Ascending aorta (tissue), 2 donors: ENCODE data around the gene TAS2R39. TPM values are rescaled to one million over a fixed set of nuclear protein-coding genes. Genes with fewer than 3 reads are reported as not detected.
"Not testable (repeated sequence)": the region's sequence is repeated elsewhere in the genome, so short reads cannot be mapped to it uniquely, and the experiment has no call there.

Source experiments
- DNase-seq, 2 donors: peaks; one replicate each; pipeline ENCODE4 v3.0.0-alpha.2; 2019; ENCODE audit warnings: low spot score in 2 of 2
- H3K27ac ChIP-seq, 2 donors: fragments of 200-600 bp; sonication (generic); one replicate each; pipeline ENCODE4 v1.5.1; 2016 to 2017; ENCODE audit warnings: mild to moderate bottlenecking in 1 of 2
- H3K27me3 ChIP-seq: fragments of 200-600 bp; sonication (generic); one replicate; pipeline ENCODE4 v1.5.1; 2017
- H3K36me3 ChIP-seq, 2 donors: fragments of 200-600 bp; sonication (generic); one replicate each; pipeline ENCODE4 v1.5.1; 2016
- H3K4me1 ChIP-seq, 2 donors: fragments of 200-600 bp; sonication (generic); one replicate each; pipeline ENCODE4 v1.5.1; 2016 to 2017; ENCODE audit warnings: mild to moderate bottlenecking in 1 of 2
- H3K4me3 ChIP-seq, 2 donors: fragments of 200-600 bp; sonication (generic); one replicate each; pipeline ENCODE4 v1.5.1; 2016 to 2017; ENCODE audit warnings: mild to moderate bottlenecking in 1 of 2
- H3K9me3 ChIP-seq, 2 donors: fragments of 200-600 bp; sonication (generic); one replicate each; pipeline ENCODE4 v1.5.1; 2016
- intact Hi-C: fragments of 100-400 bp; cut with DNase I; formaldehyde crosslinking; loops from one replicate; pipeline ENCODE4 v1.15.1; 2023
- total RNA-seq: library from RNA; depleted of rRNA; stranded (reverse); fragments of >200 nt; gene quantifications from one replicate; pipeline ENCODE4 v1.1.0, GENCODE V29; 2016
- TF ChIP-seq, protein P1 (sequence below), 3 experiments: fragments of 200-600 bp in 2 of 3; fragments of 450-650 bp in 1 of 3; sonication (generic) in 2 of 3; IDR thresholded peaks; one replicate each; pipeline ENCODE4 v1.5.1; 2016 to 2019; ENCODE audit warnings: antibody characterized with exemption in 3 of 3, mild to moderate bottlenecking in 1 of 3, moderate library complexity in 1 of 3

TAS2R39 gene
- total RNA-seq, 1 donor from 2014 or later, result not detected

GRCh38 chr7:143172354-143172753 is 10.9 kb upstream of the TAS2R39 start:
- Histone ChIP-seq H3K4me1 (no peaks in the 10 kb centered on the region), H3K27me3 (no peaks in the 10 kb centered on the region), H3K4me3 (no peak overlapping the region), H3K36me3 (no peaks in the 10 kb centered on the region), H3K9me3 (peaks cover 0 to 7% of the 10 kb centered on the region in 2 donors), H3K27ac (no peak overlapping the region)
- TF ChIP-seq, protein P1, sequence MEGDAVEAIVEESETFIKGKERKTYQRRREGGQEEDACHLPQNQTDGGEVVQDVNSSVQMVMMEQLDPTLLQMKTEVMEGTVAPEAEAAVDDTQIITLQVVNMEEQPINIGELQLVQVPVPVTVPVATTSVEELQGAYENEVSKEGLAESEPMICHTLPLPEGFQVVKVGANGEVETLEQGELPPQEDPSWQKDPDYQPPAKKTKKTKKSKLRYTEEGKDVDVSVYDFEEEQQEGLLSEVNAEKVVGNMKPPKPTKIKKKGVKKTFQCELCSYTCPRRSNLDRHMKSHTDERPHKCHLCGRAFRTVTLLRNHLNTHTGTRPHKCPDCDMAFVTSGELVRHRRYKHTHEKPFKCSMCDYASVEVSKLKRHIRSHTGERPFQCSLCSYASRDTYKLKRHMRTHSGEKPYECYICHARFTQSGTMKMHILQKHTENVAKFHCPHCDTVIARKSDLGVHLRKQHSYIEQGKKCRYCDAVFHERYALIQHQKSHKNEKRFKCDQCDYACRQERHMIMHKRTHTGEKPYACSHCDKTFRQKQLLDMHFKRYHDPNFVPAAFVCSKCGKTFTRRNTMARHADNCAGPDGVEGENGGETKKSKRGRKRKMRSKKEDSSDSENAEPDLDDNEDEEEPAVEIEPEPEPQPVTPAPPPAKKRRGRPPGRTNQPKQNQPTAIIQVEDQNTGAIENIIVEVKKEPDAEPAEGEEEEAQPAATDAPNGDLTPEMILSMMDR (IDR thresholded peaks at IDR 0.05), result no peak
- DNase-seq, result no peak
- intact Hi-C loops, result no loop called here

DNA sequence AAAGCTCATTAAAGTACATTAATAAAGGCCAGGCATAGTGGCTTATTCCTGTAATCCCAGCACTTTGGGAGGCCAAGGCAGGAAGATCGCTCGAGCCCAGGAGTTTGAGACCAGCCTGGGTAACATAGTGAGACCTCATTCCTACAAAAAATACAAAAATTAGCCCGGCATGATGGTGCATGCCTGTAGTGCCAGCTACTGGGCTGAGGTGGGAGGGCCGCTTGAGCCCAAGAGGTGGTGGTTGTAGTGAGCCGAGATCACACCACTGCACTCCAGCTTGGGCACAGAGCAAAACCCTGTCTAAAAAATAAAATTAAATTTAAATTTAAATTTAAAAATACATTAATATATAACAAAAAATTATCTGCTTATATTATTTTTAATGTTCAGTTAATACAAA is 7.1 kb upstream of the TAS2R39 start:
- intact Hi-C loops, result no loop called here
- TF ChIP-seq, protein P1 (IDR thresholded peaks at IDR 0.05), result no peak
- DNase-seq, result no peak
- H3K9me3 ChIP-seq, result peaks cover 0 to 20% of the 10 kb centered on the region in 2 donors
- H3K4me1 ChIP-seq, result no peaks in the 10 kb centered on the region
- H3K4me3 ChIP-seq, result no peak overlapping the region
- no peaks in the 10 kb centered on the region for H3K36me3 ChIP-seq
- no peaks in the 10 kb centered on the region for H3K27me3 ChIP-seq
- no peak overlapping the region for H3K27ac ChIP-seq

DNA sequence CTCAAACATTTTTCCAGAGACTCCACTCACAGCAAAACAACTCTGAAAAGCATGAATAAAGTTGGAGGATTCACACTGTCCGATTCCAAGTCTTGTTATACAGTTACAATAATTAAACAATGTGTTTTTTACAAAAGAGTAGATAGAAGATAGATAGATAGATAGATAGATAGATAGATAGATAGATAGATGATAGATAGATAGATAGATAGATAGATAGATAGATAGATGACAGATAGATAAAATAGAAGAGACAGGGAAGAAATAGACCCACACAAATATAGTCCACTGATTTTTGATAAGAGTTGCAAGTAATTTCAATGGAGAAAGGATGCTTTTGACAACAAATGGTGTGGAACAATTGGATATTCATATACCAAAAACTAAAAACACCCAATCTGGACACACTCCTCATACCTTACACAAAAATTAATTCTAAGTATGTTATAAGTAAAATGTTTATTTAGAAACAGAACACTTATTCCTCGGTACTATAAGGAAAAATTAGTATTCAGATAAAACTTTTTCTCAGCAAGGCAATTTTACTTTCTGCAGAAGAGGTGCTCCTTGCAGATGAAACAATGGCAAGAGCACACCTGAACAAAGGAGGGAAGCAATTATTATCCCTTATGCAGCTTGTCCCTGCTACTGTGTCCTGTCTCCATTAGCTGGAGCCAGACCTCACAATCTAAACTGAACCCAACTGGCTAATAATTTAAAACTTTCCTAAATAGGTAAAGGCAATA is 5.7 kb upstream of the TAS2R39 start:
- TF ChIP-seq, protein P1 (IDR thresholded peaks at IDR 0.05), result no peak
- Histone ChIP-seq H3K36me3 (no peaks in the 10 kb centered on the region), H3K27ac (no peak overlapping the region), H3K4me3 (no peak overlapping the region), H3K9me3 (peaks cover 0 to 20% of the 10 kb centered on the region in 2 donors), H3K4me1 (no peaks in the 10 kb centered on the region), H3K27me3 (no peaks in the 10 kb centered on the region)
- intact Hi-C loops, result no loop called here
- no peak for DNase-seq

- peaks cover 0 to 20% of the 10 kb centered on the region in 2 donors for H3K9me3 ChIP-seq
- H3K27me3 ChIP-seq, intact Hi-C loops, H3K4me3 ChIP-seq, H3K27ac ChIP-seq, H3K4me1 ChIP-seq, DNase-seq, H3K36me3 ChIP-seq: not testable (repeated sequence)
Measured at GRCh38 chr7:143180771-143181170, 2.4 kb upstream of the TAS2R39 start.

DNA sequence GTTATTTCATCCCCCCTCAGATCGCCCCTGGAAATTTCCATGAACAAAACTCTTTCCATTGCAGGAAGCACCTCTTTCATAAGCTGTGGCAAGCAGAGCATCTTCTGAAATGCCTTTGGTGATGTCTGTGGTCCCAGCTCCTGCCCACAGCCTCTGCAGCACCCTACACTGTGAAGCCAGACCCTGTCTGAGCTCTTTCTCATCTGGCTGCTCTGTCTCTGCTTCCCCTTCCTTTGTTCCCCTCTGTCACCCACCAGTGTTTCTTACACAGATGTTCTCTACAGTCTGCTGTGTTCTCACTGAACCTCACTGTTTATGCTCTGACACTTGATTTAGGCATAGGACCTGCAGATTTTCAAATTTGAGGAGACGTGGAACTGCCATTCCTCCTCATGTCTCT is 1.9 kb upstream of the TAS2R39 start:
- H3K9me3 ChIP-seq, result peaks cover 0 to 20% of the 10 kb centered on the region in 2 donors
- H3K27ac ChIP-seq, result no peak overlapping the region
- intact Hi-C loops, result no loop called here
- no peaks in the 10 kb centered on the region for H3K36me3 ChIP-seq
- H3K4me1 ChIP-seq, result no peaks in the 10 kb centered on the region
- TF ChIP-seq, protein P1 (IDR thresholded peaks at IDR 0.05), result no peak
- H3K27me3 ChIP-seq, result no peaks in the 10 kb centered on the region
- H3K4me3 ChIP-seq, result no peak overlapping the region
- DNase-seq, result no peak

DNA sequence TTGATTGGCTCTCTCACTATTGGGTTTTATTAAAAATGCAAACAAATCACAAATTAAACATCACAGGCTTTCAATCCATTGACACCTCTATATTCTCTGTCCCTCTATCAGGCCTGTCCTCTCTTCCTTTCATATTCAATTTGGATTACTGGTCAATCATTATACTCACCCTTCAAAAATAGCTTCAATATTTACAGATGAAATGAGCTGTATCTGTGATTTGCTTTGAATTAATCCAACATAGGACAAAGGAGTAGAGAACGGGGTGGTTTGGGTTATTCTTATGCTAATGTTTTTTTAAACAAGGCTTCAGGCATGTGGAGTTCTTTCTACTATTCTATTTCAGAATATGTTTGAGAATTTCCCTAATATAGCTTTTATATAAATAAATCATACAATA is 2.3 kb downstream of the TAS2R39 start:
- Histone ChIP-seq H3K27ac (no peak overlapping the region), H3K9me3 (no peaks in the 10 kb centered on the region), H3K27me3 (no peaks in the 10 kb centered on the region), H3K4me3 (no peak overlapping the region), H3K4me1 (no peaks in the 10 kb centered on the region), H3K36me3 (no peaks in the 10 kb centered on the region)
- intact Hi-C loops, result no loop called here
- TF ChIP-seq, protein P1 (IDR thresholded peaks at IDR 0.05), result no peak
- no peak for DNase-seq
